ENCODE measurements around the gene ARHGAP18.

The ARHGAP18 gene

DNA sequence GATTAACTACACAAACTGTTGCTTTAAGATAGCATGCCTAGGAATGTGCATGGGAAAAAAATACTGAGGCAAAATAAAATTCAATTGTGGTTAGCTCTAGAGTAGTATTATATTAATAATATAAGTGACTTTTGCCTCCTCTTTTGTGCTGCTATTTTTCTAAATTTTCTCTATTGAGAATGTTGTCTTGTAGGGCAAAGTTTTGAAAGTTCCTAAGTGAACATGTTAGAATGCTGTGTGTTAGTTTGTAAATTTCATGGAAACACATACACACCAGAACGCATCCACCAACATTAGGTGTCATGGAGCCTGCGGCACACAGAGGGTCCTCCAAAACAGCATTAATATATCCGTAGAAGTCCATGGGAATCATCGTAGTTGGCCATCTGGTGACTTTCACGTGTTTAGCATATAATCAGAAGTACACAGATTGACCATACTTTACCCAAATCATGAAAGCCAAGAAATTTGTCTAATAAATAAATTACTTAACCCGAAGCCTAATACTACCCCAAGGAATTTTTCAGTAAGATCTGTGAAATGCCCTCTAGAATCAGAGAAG is 25.6 kb downstream of the ARHGAP18 start:
- TF ChIP-seq, protein P1, sequence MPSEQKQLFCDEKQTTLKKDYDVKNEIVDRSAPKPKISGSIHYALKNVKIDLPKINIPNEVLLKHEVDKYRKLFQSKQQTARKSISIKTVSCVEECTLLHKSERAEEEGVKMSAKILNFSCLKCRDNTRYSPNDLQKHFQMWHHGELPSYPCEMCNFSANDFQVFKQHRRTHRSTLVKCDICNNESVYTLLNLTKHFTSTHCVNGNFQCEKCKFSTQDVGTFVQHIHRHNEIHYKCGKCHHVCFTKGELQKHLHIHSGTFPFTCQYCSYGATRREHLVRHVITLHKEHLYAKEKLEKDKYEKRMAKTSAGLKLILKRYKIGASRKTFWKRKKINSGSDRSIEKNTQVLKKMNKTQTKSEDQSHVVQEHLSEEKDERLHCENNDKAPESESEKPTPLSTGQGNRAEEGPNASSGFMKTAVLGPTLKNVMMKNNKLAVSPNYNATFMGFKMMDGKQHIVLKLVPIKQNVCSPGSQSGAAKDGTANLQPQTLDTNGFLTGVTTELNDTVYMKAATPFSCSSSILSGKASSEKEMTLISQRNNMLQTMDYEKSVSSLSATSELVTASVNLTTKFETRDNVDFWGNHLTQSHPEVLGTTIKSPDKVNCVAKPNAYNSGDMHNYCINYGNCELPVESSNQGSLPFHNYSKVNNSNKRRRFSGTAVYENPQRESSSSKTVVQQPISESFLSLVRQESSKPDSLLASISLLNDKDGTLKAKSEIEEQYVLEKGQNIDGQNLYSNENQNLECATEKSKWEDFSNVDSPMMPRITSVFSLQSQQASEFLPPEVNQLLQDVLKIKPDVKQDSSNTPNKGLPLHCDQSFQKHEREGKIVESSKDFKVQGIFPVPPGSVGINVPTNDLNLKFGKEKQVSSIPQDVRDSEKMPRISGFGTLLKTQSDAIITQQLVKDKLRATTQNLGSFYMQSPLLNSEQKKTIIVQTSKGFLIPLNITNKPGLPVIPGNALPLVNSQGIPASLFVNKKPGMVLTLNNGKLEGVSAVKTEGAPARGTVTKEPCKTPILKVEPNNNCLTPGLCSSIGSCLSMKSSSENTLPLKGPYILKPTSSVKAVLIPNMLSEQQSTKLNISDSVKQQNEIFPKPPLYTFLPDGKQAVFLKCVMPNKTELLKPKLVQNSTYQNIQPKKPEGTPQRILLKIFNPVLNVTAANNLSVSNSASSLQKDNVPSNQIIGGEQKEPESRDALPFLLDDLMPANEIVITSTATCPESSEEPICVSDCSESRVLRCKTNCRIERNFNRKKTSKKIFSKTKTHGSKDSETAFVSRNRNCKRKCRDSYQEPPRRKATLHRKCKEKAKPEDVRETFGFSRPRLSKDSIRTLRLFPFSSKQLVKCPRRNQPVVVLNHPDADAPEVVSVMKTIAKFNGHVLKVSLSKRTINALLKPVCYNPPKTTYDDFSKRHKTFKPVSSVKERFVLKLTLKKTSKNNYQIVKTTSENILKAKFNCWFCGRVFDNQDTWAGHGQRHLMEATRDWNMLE (tag by site-specific recombination; conservative IDR thresholded peaks at IDR 0.05; ENCODE audit: low read depth), result 0 out of 2 replicates have a peak, but pooled peaks have one; percentile 0
- TF ChIP-seq ZNF211 (tag by site-specific recombination; IDR thresholded peaks at IDR 0.05; ENCODE audit: low read depth), result no peak
- TF ChIP-seq, protein P2, sequence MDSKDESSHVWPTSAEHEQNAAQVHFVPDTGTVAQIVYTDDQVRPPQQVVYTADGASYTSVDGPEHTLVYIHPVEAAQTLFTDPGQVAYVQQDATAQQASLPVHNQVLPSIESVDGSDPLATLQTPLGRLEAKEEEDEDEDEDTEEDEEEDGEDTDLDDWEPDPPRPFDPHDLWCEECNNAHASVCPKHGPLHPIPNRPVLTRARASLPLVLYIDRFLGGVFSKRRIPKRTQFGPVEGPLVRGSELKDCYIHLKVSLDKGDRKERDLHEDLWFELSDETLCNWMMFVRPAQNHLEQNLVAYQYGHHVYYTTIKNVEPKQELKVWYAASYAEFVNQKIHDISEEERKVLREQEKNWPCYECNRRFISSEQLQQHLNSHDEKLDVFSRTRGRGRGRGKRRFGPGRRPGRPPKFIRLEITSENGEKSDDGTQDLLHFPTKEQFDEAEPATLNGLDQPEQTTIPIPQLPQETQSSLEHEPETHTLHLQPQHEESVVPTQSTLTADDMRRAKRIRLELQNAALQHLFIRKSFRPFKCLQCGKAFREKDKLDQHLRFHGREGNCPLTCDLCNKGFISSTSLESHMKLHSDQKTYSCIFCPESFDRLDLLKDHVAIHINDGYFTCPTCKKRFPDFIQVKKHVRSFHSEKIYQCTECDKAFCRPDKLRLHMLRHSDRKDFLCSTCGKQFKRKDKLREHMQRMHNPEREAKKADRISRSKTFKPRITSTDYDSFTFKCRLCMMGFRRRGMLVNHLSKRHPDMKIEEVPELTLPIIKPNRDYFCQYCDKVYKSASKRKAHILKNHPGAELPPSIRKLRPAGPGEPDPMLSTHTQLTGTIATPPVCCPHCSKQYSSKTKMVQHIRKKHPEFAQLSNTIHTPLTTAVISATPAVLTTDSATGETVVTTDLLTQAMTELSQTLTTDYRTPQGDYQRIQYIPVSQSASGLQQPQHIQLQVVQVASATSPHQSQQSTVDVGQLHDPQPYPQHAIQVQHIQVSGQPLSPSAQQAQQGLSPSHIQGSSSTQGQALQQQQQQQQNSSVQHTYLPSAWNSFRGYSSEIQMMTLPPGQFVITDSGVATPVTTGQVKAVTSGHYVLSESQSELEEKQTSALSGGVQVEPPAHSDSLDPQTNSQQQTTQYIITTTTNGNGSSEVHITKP (tag by site-specific recombination; IDR thresholded peaks at IDR 0.05), result no peak
- TF ChIP-seq ZNF174 (tag by site-specific recombination; IDR thresholded peaks at IDR 0.05), result no peak
- TF ChIP-seq, protein P3, sequence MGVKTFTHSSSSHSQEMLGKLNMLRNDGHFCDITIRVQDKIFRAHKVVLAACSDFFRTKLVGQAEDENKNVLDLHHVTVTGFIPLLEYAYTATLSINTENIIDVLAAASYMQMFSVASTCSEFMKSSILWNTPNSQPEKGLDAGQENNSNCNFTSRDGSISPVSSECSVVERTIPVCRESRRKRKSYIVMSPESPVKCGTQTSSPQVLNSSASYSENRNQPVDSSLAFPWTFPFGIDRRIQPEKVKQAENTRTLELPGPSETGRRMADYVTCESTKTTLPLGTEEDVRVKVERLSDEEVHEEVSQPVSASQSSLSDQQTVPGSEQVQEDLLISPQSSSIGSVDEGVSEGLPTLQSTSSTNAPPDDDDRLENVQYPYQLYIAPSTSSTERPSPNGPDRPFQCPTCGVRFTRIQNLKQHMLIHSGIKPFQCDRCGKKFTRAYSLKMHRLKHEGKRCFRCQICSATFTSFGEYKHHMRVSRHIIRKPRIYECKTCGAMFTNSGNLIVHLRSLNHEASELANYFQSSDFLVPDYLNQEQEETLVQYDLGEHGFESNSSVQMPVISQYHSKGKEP (tag by site-specific recombination; IDR thresholded peaks at IDR 0.05), result no peak
- 0 out of 2 replicates have a peak, but pooled peaks have one; percentile 1 for TF ChIP-seq SP7 (tag by site-specific recombination; IDR thresholded peaks at IDR 0.05)
- no peak for TF ChIP-seq YY1 (tag by site-specific recombination; IDR thresholded peaks at IDR 0.05)
- TF ChIP-seq ZNF830 (tag by site-specific recombination; IDR thresholded peaks at IDR 0.05; ENCODE audit: low read depth), result no peak
- no peak for TF ChIP-seq PRDM1 (tag by site-specific recombination; IDR thresholded peaks at IDR 0.05)
- TF ChIP-seq SP2 (tag by site-specific recombination; IDR thresholded peaks at IDR 0.05), result no peak
- no peak for TF ChIP-seq KLF7 (tag by site-specific recombination; IDR thresholded peaks at IDR 0.05; ENCODE audit: borderline replicate concordance)
- ChIA-PET CTCF (interaction anchor here (0.6 to 1.7 kb wide), 4 partner anchors 9 to 86 kb away, joined by 3 to 5 read pairs (median 4); no protein-coding TSS in a partner anchor), POLR2A (interaction anchor here (1.0 kb wide), 1 partner anchor 26 kb away, joined by 6 read pairs; the partner anchor contains the start of gene ARHGAP18)
- Histone ChIP-seq H3K4me3 (ENCODE audit: low read depth, low read length) (no peak overlapping the region), H3K36me3 (ENCODE audit: control insufficient read depth in 2 of 2, insufficient read depth in 1 of 2, low read length in 2 of 2) (no peaks in the 10 kb centered on the region), H3K4me1 (ENCODE audit: control insufficient read depth, insufficient read depth, low read length) (0 out of 2 replicates have a peak, but pooled peaks cover 3% of the 10 kb centered on the region), H3K27ac (ENCODE audit: extremely low read depth, low read depth, low read length) (no peak overlapping the region), H3K9me3 (ENCODE audit: control insufficient read depth, insufficient read depth, low read depth, low read length) (no peaks in the 10 kb centered on the region)

DNA sequence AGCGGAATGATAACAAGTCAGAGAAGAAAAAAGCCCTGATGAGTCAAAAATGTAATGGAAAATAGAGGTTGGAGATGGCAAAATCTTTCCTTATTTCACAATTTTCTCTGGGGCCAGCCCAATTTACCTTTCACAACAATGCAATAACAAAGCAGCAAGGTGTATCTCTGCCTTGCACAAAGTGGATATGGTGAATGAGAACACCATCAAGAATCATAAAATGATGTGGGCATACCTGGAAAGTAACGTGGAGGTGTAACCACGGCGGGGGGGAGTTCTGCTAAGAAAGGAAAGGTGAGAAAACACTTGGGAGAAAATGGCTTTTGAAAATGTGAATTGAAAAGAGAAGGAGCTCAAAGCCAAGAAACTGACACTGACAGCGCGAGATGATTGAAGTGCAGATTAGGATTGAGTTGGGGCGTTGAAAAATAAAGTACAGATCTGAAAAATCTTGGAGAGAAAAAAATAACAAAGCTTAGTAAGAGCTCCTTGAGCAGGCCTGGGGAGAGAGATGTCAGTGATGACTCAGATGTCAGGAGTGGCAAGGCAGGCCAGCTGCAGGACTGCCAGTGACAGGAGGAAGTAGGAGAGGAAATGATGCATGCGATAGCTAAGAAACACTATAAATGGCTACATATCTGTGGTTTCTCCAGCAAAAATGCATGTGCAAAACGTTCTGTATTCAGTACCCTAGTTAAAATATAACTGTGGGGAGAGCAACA is 26.2 kb downstream of the ARHGAP18 start:
- Histone ChIP-seq H3K36me3 (ENCODE audit: control insufficient read depth in 2 of 2, insufficient read depth in 1 of 2, low read length in 2 of 2) (no peaks in the 10 kb centered on the region), H3K4me1 (ENCODE audit: control insufficient read depth, insufficient read depth, low read length) (0 out of 2 replicates have a peak, but pooled peaks cover 3% of the 10 kb centered on the region), H3K4me3 (ENCODE audit: low read depth, low read length) (no peak overlapping the region), H3K27ac (ENCODE audit: extremely low read depth, low read depth, low read length) (no peak overlapping the region), H3K9me3 (ENCODE audit: control insufficient read depth, insufficient read depth, low read depth, low read length) (no peaks in the 10 kb centered on the region)
- ChIA-PET POLR2A (interaction anchor here (1.0 kb wide), 1 partner anchor 26 kb away, joined by 6 read pairs; the partner anchor contains the start of gene ARHGAP18), CTCF (interaction anchor here (0.6 to 1.7 kb wide), 5 partner anchors 9 to 106 kb away, joined by 3 to 5 read pairs (median 4); no protein-coding TSS in a partner anchor)
- 0 out of 2 replicates have a peak, but pooled peaks have one; percentile 40 for TF ChIP-seq SP7 (tag by site-specific recombination; IDR thresholded peaks at IDR 0.05)
- 0 out of 2 replicates have a peak, but pooled peaks have one; percentile 41 for TF ChIP-seq ZBTB17 (tag by site-specific recombination; IDR thresholded peaks at IDR 0.05)
- peak; percentile 58; the same call in 1 of the 2 replicates for TF ChIP-seq ZNF629 (tag by site-specific recombination; IDR thresholded peaks at IDR 0.05)
- TF ChIP-seq PRDM1 (tag by site-specific recombination; IDR thresholded peaks at IDR 0.05), result peak; percentile 79
- 0 out of 2 replicates have a peak, but pooled peaks have one; percentile 24 for TF ChIP-seq ZNF366 (tag by site-specific recombination; conservative IDR thresholded peaks at IDR 0.05)
- TF ChIP-seq, protein P3 (tag by site-specific recombination; IDR thresholded peaks at IDR 0.05), result peak; percentile 76
- peak; percentile 60 for TF ChIP-seq OSR2 (tag by site-specific recombination; IDR thresholded peaks at IDR 0.05)
- peak; percentile 87 for TF ChIP-seq SCRT2 (tag by site-specific recombination; IDR thresholded peaks at IDR 0.05)
- TF ChIP-seq ZXDB (tag by site-specific recombination; IDR thresholded peaks at IDR 0.05), result 0 out of 2 replicates have a peak, but pooled peaks have one; percentile 17
- TF ChIP-seq ZNF335 (tag by site-specific recombination; conservative IDR thresholded peaks at IDR 0.05), result peak; percentile 47
- no peak for TF ChIP-seq ZNF473 (tag by site-specific recombination; IDR thresholded peaks at IDR 0.05)
